Measurements from ENCODE around the gene TIMP2.

DNA sequence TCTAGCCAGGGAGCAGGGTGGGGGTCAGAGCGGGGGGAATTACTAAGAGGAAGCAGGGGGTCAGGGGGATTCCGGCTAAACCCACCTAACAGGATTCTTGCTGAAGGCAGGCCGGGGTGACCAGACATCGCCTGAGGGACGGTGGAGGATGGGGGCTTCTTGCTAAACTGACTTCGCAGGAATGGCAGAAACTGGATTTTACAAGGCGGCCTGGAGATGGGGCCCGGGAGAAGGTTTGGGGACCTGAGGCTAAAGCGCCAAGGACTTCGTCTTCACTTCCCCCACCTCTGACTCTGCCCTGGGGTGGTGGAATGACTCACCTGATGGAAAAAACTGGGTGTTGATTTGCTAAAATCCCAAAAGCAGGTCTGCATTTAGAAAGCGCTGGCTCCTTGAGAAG lies 31.1 kb upstream of the TIMP2 start:
- TF ChIP-seq, protein P1, sequence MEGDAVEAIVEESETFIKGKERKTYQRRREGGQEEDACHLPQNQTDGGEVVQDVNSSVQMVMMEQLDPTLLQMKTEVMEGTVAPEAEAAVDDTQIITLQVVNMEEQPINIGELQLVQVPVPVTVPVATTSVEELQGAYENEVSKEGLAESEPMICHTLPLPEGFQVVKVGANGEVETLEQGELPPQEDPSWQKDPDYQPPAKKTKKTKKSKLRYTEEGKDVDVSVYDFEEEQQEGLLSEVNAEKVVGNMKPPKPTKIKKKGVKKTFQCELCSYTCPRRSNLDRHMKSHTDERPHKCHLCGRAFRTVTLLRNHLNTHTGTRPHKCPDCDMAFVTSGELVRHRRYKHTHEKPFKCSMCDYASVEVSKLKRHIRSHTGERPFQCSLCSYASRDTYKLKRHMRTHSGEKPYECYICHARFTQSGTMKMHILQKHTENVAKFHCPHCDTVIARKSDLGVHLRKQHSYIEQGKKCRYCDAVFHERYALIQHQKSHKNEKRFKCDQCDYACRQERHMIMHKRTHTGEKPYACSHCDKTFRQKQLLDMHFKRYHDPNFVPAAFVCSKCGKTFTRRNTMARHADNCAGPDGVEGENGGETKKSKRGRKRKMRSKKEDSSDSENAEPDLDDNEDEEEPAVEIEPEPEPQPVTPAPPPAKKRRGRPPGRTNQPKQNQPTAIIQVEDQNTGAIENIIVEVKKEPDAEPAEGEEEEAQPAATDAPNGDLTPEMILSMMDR (IDR thresholded peaks at IDR 0.05), result no peak
- TF ChIP-seq POLR2A (IDR thresholded peaks at IDR 0.05), result no peak
